Activated CD8-positive, alpha-beta T cell treated with anti-CD3 and anti-CD28 coated beads for 36 hours (primary cell): ENCODE results near the gene GAA. TPM values are rescaled to one million over a fixed set of nuclear protein-coding genes. Genes with fewer than 3 reads are reported as not detected.

Source experiments
- ATAC-seq: fragments of 200-7000 bp; cut with Tn5 transposase; one replicate; pipeline ENCODE4 v1.10.0; 2021; ENCODE audit warnings: mild to moderate bottlenecking, moderate library complexity
- CTCF ChIA-PET: fragments of 350-600 bp; sonication (Branson Sonifier 250); formaldehyde crosslinking; loops from one replicate; lab custom pipeline; 2021; ENCODE audit warnings: antibody characterized with exemption; lab: Charles Lee
- POLR2A ChIA-PET: fragments of 350-600 bp; sonication (Branson Sonifier 250); formaldehyde crosslinking; loops from one replicate; lab custom pipeline; 2021; ENCODE audit warnings: antibody characterized with exemption; lab: Charles Lee
- DNase-seq: peaks from one replicate; pipeline ENCODE4 v3.0.0-alpha.2; 2020
- H3K27ac Mint-ChIP-seq: one replicate; pipeline ENCODE4 v1.8.0; 2021; ENCODE audit warnings: mild to moderate bottlenecking, mixed read lengths
- H3K27me3 Mint-ChIP-seq: one replicate; pipeline ENCODE4 v1.8.0; 2021; ENCODE audit warnings: mixed read lengths
- H3K36me3 Mint-ChIP-seq: one replicate; pipeline ENCODE4 v1.8.0; 2021; ENCODE audit warnings: low read depth, mixed read lengths
- H3K4me1 Mint-ChIP-seq: one replicate; pipeline ENCODE4 v1.8.0; 2021; ENCODE audit warnings: low read depth, mixed read lengths
- H3K4me3 Mint-ChIP-seq: one replicate; pipeline ENCODE4 v1.8.0; 2021; ENCODE audit warnings: mild to moderate bottlenecking, moderate library complexity, mixed read lengths
- H3K9me3 Mint-ChIP-seq: one replicate; pipeline ENCODE4 v1.8.0; 2021; ENCODE audit warnings: mixed read lengths
- intact Hi-C: fragments of 100-400 bp; cut with micrococcal nuclease; formaldehyde crosslinking; loops from one replicate; pipeline ENCODE4 v1.10.0; 2022
- total RNA-seq, 2 experiments: library from RNA; stranded (reverse); gene quantifications; one replicate each; pipeline ENCODE4 v1.2.3, GENCODE V29; 2021
- TF ChIP-seq, protein P1 (sequence below): fragments of 200-600 bp; IDR thresholded peaks from one replicate; pipeline ENCODE4 v1.8.0; 2022; ENCODE audit warnings: antibody characterized with exemption, mild to moderate bottlenecking

Gene GAA
- total RNA-seq, 2 experiments from 2014 or later = 42.6 to 46.2 TPM

DNA sequence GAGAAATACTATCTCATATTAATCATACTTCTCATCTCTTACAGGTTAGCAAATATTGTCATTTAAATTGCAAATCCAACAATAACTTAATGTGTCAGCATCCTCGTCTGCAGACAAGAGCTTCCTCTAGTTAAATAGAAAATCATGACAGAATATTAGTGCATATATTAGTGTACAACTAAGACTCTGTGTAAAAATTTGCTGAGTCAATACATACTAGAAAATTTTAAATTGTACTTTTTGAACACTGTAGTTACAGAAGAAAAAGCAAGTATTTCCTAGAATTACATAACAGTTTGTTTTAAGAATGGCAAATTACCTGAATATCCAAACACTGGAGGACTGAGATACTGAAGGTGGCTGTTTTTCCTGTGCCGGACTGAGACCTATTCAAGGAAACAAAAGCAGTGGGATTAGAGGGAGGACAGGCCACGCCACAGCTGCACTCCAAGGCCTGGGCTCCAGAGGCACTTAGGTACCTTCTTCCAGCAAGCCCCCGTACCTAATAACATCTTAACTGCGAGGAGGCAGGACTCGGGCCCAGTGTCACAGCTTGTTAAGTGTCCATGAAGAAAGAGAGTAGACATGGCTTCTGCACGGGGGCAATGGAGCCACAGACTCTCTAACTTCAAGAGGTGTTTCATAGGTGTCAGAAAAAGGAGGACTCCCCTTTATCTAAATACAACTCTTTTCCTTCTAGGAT lies 40.2 kb downstream of the GAA start:
- Mint-ChIP-seq H3K4me3 (no peak overlapping the region), H3K27ac (no peak overlapping the region), H3K4me1 (peaks cover 31% of the 10 kb centered on the region), H3K27me3 (no peaks in the 10 kb centered on the region), H3K36me3 (peaks cover 77% of the 10 kb centered on the region), H3K9me3 (no peaks in the 10 kb centered on the region)
- TF ChIP-seq, protein P1, sequence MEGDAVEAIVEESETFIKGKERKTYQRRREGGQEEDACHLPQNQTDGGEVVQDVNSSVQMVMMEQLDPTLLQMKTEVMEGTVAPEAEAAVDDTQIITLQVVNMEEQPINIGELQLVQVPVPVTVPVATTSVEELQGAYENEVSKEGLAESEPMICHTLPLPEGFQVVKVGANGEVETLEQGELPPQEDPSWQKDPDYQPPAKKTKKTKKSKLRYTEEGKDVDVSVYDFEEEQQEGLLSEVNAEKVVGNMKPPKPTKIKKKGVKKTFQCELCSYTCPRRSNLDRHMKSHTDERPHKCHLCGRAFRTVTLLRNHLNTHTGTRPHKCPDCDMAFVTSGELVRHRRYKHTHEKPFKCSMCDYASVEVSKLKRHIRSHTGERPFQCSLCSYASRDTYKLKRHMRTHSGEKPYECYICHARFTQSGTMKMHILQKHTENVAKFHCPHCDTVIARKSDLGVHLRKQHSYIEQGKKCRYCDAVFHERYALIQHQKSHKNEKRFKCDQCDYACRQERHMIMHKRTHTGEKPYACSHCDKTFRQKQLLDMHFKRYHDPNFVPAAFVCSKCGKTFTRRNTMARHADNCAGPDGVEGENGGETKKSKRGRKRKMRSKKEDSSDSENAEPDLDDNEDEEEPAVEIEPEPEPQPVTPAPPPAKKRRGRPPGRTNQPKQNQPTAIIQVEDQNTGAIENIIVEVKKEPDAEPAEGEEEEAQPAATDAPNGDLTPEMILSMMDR = no peak
- ATAC-seq = no peak
- no peak for DNase-seq
- ChIA-PET CTCF (interaction anchor here (4.0 to 5.4 kb wide), 2 partner anchors 40 to 58 kb away, joined by 18 to 26 read pairs; partner anchors contain the start of gene GAA), POLR2A (interaction anchor here (1.0 to 3.2 kb wide), 5 partner anchors 8 to 137 kb away, joined by 3 to 19 read pairs (median 4); partner anchors contain the start of gene GAA)
- intact Hi-C loops = no loop called here

DNA sequence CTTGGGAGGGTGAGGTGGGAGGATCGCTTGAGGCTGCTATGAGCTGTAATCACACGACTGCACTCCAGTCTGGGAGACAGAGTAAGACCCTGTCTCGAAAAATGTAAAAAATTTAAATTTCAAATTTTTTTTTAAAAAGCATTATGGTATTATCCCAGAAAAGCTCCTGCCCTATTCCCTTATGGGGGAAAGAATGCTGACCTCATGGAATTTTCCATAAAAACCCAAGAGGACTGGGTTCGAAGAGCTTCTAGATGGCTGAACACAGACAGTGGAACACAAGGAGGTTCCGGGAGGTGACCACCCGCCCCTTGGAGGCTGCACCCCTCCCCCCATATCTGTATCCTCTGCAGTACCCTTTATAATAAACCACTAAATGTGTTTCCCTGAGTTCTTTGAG lies 41.5 kb downstream of the GAA start:
- CTCF ChIA-PET = interaction anchor here (0.9 to 5.4 kb wide), 3 partner anchors 42 to 135 kb away, joined by 3 to 26 read pairs (median 18); partner anchors contain the start of gene GAA
- intact Hi-C loops = no loop called here
- ATAC-seq (no peak), DNase-seq (no peak)
- Mint-ChIP-seq H3K4me1 (peaks cover 31% of the 10 kb centered on the region), H3K9me3 (no peaks in the 10 kb centered on the region), H3K27ac (no peak overlapping the region), H3K4me3 (no peak overlapping the region), H3K27me3 (no peaks in the 10 kb centered on the region), H3K36me3 (peaks cover 68% of the 10 kb centered on the region)
- TF ChIP-seq, protein P1 = no peak
- POLR2A ChIA-PET = interaction anchor here (0.6 to 3.2 kb wide), 6 partner anchors 9 to 42 kb away, joined by 3 to 19 read pairs (median 4); partner anchors contain the start of gene GAA

DNA sequence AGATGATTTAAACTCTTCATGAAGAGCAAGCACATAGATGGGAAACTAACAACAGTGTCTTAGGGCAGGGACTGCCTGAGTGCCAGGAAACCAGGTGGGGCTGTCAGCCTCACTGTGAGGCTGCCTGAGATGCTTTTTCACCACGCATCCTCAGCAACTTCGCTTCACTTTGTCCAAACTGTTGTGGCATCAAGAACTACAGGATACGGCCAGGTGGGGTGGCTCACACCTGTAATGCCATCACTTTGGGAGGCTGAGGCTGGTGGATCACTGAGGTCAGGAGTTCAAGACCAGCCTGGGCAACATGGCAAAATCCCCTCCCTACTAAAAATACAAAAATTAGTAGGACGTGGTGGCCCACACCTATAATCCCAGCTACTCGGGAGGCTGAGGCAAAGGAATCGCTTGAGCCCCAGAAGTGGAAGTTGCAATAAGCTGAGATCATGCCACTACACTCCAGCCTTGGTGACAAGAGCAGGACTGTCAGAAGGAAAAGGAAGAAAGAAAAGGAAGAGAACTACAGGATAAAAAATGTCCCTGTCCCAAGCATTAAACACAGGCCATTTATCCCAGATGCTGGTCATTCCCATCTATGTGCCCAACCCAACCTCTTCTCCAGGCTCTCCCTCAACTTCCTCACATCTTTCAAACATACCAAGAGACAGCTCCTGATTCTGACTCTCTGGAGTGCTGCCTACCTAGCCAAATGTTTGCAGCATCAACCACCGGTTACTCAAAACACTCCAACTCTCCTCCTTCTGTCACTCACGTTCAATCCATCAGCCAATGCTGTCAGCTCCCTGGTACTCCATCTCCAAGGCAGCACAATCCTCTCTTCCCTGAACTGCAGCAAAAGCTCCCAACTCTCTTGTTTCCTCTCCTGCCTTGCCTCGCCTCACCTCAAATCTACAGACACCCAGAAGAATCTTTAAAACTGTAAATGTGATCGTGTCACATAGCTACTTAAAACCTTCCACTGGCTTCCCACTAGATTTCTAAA lies 44.0 kb downstream of the GAA start:
- CTCF ChIA-PET = interaction anchor here (0.8 to 5.4 kb wide), 4 partner anchors 44 to 140 kb away, joined by 3 to 26 read pairs (median 12); partner anchors contain the start of gene GAA
- ATAC-seq (no peak), DNase-seq (no peak)
- TF ChIP-seq, protein P1 = no peak
- Mint-ChIP-seq H3K27me3 (no peaks in the 10 kb centered on the region), H3K36me3 (peaks cover 47% of the 10 kb centered on the region), H3K4me1 (peaks cover 33% of the 10 kb centered on the region), H3K4me3 (peak overlapping the region; percentile 84), H3K9me3 (no peaks in the 10 kb centered on the region), H3K27ac (peak overlapping the region; percentile 81)
- intact Hi-C loops = no loop called here
- POLR2A ChIA-PET = interaction anchor here (0.8 to 2.5 kb wide), 19 partner anchors 10 to 309 kb away, joined by 3 to 22 read pairs (median 4); partner anchors contain the start of gene GAA

DNA sequence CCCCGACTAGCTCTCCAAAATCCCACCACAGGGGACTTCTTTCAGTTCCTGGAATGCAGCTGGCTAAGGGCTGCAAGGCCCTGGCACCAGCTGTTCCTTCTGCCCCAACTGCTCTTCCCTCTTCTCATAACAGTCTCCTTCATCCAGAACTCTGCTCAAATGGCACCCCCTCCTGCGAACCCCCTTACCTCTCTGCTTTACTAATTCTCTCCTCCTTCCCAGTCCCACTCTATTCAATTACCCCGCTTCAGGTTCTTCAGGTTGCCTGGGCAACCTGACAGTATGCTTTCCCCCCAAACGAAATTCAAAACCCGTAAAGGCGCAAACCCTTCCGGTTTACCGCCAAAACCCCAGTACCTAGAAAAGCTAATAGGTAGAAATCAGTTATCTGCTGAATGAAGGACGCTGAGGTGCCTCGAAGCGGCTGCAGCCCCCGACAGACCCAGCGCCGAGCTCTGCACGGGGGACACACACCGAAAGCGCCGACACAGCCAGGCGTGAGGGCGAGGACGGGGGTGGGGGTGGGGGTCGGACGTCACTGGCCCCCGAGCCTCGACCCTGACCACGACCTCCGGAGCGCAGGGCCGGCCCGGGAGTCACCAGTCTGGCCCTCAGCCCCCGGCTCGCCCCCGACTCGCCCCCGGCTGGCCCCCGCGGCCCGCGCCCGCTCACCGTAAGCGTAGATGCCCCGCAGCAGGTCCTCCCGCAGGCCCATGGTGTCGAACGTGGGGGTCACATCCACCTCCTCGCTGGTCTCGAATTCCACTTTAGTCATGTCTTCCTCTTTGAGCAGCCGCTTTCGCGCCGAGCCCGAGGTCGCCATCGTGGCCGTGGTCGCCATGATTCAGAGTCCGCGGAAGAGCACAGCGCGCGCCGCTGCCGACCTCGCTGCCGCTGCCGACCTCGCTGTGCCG lies 45.0 kb downstream of the GAA start:
- Mint-ChIP-seq H3K36me3 (peaks cover 43% of the 10 kb centered on the region), H3K27ac (peak overlapping the region; percentile 94)
- POLR2A ChIA-PET = interaction anchor here (0.9 to 2.5 kb wide), 18 partner anchors 11 to 308 kb away, joined by 3 to 22 read pairs (median 4); partner anchors contain the start of gene GAA

More for the DNA sequence above, 45.0 kb downstream of the GAA start:
- peaks cover 33% of the 10 kb centered on the region for H3K4me1 Mint-ChIP-seq
- DNase-seq = peak; percentile 39
- H3K4me3 Mint-ChIP-seq = peak overlapping the region; percentile 84
- ATAC-seq = no peak
- CTCF ChIA-PET = interaction anchor here (0.8 to 5.4 kb wide), 4 partner anchors 45 to 141 kb away, joined by 3 to 26 read pairs (median 12); partner anchors contain the start of gene GAA
- no peaks in the 10 kb centered on the region for H3K9me3 Mint-ChIP-seq
- intact Hi-C loops = no loop called here
- no peaks in the 10 kb centered on the region for H3K27me3 Mint-ChIP-seq
- TF ChIP-seq, protein P1 = no peak
